ENCODE measurements around the gene ADAMTSL1. TPM values are rescaled to one million over a fixed set of nuclear protein-coding genes. Genes with fewer than 3 reads are reported as not detected.

Gene ADAMTSL1
- total RNA-seq, 2 experiments from 2014 or later = not detected

DNA sequence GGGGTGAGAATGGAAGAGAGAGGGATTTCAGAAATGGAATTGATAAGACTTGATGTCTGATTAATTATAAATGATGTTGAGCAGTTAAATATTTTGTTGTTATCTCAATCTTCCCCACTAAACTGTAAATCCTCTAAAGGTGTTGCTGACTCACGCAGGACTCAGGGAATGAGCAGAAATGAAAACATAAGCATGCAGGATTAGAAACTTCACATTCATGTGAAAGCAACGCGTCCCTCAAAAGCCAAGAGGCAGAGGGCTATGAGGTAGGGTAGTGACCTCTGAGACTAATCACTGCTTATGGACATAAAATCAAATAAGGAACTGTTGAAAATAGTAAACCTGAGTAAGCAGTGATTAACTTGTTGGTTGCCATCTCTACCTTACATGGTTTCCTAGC is 21.1 kb downstream of the ADAMTSL1 start:
- intact Hi-C loops (cut with micrococcal nuclease) = no loop called here
- H3K4me1 Mint-ChIP-seq (ENCODE audit: low read depth) = no peaks in the 10 kb centered on the region
- H3K4me3 Mint-ChIP-seq = no peak overlapping the region
- no peak for TF ChIP-seq CTCF (IDR thresholded peaks at IDR 0.05)
- H3K36me3 Mint-ChIP-seq (ENCODE audit: low read depth) = no peaks in the 10 kb centered on the region
- POLR2A ChIA-PET = no interaction called here
- no peak for DNase-seq
- H3K27me3 Mint-ChIP-seq = no peaks in the 10 kb centered on the region
- ATAC-seq = no peak
- H3K9me3 Mint-ChIP-seq = no peaks in the 10 kb centered on the region
- CTCF ChIA-PET = interaction anchor here (0.8 kb wide), 1 partner anchor 613 kb away, joined by 3 read pairs; no protein-coding TSS in a partner anchor
- H3K27ac Mint-ChIP-seq = no peak overlapping the region

GRCh38 chr9:18496256-18497000 is 22.5 kb downstream of the ADAMTSL1 start:
- ATAC-seq (no peak), DNase-seq (no peak)
- no peaks in the 10 kb centered on the region for H3K36me3 Mint-ChIP-seq (ENCODE audit: low read depth)
- no peak for TF ChIP-seq CTCF (IDR thresholded peaks at IDR 0.05)
- H3K4me3 Mint-ChIP-seq = no peak overlapping the region
- H3K27ac Mint-ChIP-seq = no peak overlapping the region
- ChIA-PET CTCF (interaction anchor here (0.7 kb wide), 1 partner anchor 242 kb away, joined by 3 read pairs; no protein-coding TSS in a partner anchor), POLR2A (no interaction called here)
- H3K27me3 Mint-ChIP-seq = no peaks in the 10 kb centered on the region
- H3K9me3 Mint-ChIP-seq = no peaks in the 10 kb centered on the region
- no peaks in the 10 kb centered on the region for H3K4me1 Mint-ChIP-seq (ENCODE audit: low read depth)
- intact Hi-C loops (cut with micrococcal nuclease) = no loop called here

GRCh38 chr9:18499062-18499461 is 25.1 kb downstream of the ADAMTSL1 start:
- H3K4me3 Mint-ChIP-seq = no peak overlapping the region
- H3K9me3 Mint-ChIP-seq = no peaks in the 10 kb centered on the region
- POLR2A ChIA-PET = no interaction called here
- no peaks in the 10 kb centered on the region for H3K36me3 Mint-ChIP-seq (ENCODE audit: low read depth)
- no peak overlapping the region for H3K27ac Mint-ChIP-seq
- intact Hi-C loops (cut with micrococcal nuclease) = no loop called here
- no peaks in the 10 kb centered on the region for H3K4me1 Mint-ChIP-seq (ENCODE audit: low read depth)
- DNase-seq (no peak), ATAC-seq (no peak)
- CTCF ChIA-PET = no interaction called here
- H3K27me3 Mint-ChIP-seq = no peaks in the 10 kb centered on the region
- no peak for TF ChIP-seq CTCF (IDR thresholded peaks at IDR 0.05)

DNA sequence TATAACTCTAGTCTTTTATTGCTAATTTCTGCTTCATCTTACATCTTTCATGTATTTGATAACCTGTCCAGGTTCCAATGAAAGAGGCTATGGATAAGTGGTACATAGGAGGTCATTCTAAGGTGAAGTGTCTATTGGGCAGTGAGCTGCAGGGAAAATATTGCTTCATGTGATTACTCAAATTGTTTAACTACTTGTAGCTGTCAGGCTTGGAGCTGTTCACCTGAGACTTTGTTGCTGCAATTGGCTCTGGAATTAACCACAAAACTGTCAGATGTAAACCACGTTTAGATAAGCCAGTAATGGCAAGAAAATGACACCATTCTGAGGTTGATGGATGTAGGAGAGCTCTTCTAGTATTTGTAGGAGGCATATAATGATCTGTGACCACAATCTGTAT is 26.0 kb downstream of the ADAMTSL1 start:
- H3K36me3 Mint-ChIP-seq (ENCODE audit: low read depth) = no peaks in the 10 kb centered on the region
- ChIA-PET CTCF (no interaction called here), POLR2A (interaction anchor here (1.2 kb wide), 1 partner anchor 12 kb away, joined by 3 read pairs; no protein-coding TSS in a partner anchor)
- no peaks in the 10 kb centered on the region for H3K9me3 Mint-ChIP-seq
- H3K27ac Mint-ChIP-seq = no peak overlapping the region
- no peak for DNase-seq
- H3K4me1 Mint-ChIP-seq (ENCODE audit: low read depth) = no peaks in the 10 kb centered on the region
- ATAC-seq = no peak
- no peak overlapping the region for H3K4me3 Mint-ChIP-seq
- no peaks in the 10 kb centered on the region for H3K27me3 Mint-ChIP-seq
- intact Hi-C loops (cut with micrococcal nuclease) = no loop called here
- TF ChIP-seq CTCF (IDR thresholded peaks at IDR 0.05) = no peak

DNA sequence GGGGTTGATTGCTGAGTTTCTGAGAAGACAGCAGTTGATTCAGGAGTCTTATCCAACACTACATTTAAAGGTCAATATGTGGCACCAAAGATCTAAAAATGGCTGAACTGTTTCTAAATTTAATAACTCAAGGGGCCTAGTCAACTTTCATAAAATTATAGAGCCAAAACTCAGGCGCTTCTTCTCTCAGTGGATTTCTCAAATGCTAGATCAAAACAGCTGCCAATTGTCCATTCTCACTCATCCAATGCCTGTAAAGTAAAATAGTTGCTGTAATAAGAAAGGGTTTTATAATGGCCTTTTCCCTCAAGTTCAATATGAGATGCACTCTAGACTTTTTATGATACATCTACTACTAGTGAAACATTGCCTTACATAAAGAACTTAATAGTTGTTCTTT is 26.5 kb downstream of the ADAMTSL1 start:
- intact Hi-C loops (cut with micrococcal nuclease) = no loop called here
- H3K36me3 Mint-ChIP-seq (ENCODE audit: low read depth) = no peaks in the 10 kb centered on the region

More for the DNA sequence above, 26.5 kb downstream of the ADAMTSL1 start:
- DNase-seq = no peak
- Mint-ChIP-seq H3K4me3 (no peak overlapping the region), H3K27me3 (peaks cover 1% of the 10 kb centered on the region), H3K9me3 (no peaks in the 10 kb centered on the region), H3K4me1 (ENCODE audit: low read depth) (no peaks in the 10 kb centered on the region), H3K27ac (no peak overlapping the region)
- no peak for ATAC-seq
- CTCF ChIA-PET = no interaction called here
- POLR2A ChIA-PET = interaction anchor here (1.2 kb wide), 1 partner anchor 12 kb away, joined by 3 read pairs; no protein-coding TSS in a partner anchor
- TF ChIP-seq CTCF (IDR thresholded peaks at IDR 0.05) = no peak
